D341Med (cell line): ENCODE results near the gene DIDO1.
A peak's percentile ranks its signal among the peaks of the same experiment; 100 is the strongest.

ENCODE experiments used
- DNase-seq: peaks from one replicate; pipeline ENCODE4 v3.0.0; 2012; ENCODE audit warnings: low spot score

The DIDO1 gene

GRCh38 chr20:62894261-62894660 is 32.0 kb downstream of the DIDO1 start:
- no peak for DNase-seq

- DNase-seq: no peak
Observed at GRCh38 chr20:62893700-62894099, 32.6 kb downstream of the DIDO1 start.

- peak; percentile 13 for DNase-seq
Observed at GRCh38 chr20:62892348-62893304, 33.7 kb downstream of the DIDO1 start.

GRCh38 chr20:62891111-62891510 is 35.2 kb downstream of the DIDO1 start:
- DNase-seq: peak; percentile 21

- DNase-seq: peak; percentile 10
Observed at GRCh38 chr20:62890444-62890843, 35.9 kb downstream of the DIDO1 start.

GRCh38 chr20:62889871-62890270 is 36.4 kb downstream of the DIDO1 start:
- DNase-seq: peak; percentile 17

GRCh38 chr20:62889411-62889810 is 36.9 kb downstream of the DIDO1 start:
- DNase-seq: peak; percentile 3

- peak; percentile 24 for DNase-seq
Observed at GRCh38 chr20:62888910-62889309, 37.4 kb downstream of the DIDO1 start.

GRCh38 chr20:62888406-62888805 is 37.9 kb downstream of the DIDO1 start:
- DNase-seq: peak; percentile 17

GRCh38 chr20:62887860-62888239 is 38.5 kb downstream of the DIDO1 start:
- DNase-seq: peak; percentile 20

GRCh38 chr20:62887152-62887859 is 39.0 kb downstream of the DIDO1 start:
- no peak for DNase-seq

- DNase-seq: peak; percentile 22
Observed at GRCh38 chr20:62886709-62887058, 39.6 kb downstream of the DIDO1 start.

GRCh38 chr20:62885896-62886708 is 40.2 kb downstream of the DIDO1 start:
- peak; percentile 35 for DNase-seq

GRCh38 chr20:62885046-62885895 is 41.0 kb downstream of the DIDO1 start:
- peak; percentile 33 for DNase-seq

- DNase-seq: peak; percentile 17
Observed at GRCh38 chr20:62884556-62884955, 41.7 kb downstream of the DIDO1 start.

GRCh38 chr20:62882426-62882825 is 43.9 kb downstream of the DIDO1 start:
- DNase-seq: peak; percentile 31

GRCh38 chr20:62881662-62882395 is 44.5 kb downstream of the DIDO1 start:
- peak; percentile 14 for DNase-seq

- DNase-seq: peak; percentile 26
Observed at GRCh38 chr20:62880935-62881661, 45.2 kb downstream of the DIDO1 start.

- DNase-seq: peak; percentile 24
Observed at GRCh38 chr20:62880147-62880934, 46.0 kb downstream of the DIDO1 start.
